ENCODE measurements around the gene COX4I1. TPM values are rescaled to one million over a fixed set of nuclear protein-coding genes. Genes with fewer than 3 reads are reported as not detected.

COX4I1 gene
- total and polyA plus RNA-seq, 9 of the 15 experiments (the other 6 are each of a cell fraction or from before 2014, with no cell fraction given) = 651 to 2,356 (median 1,032) TPM

GRCh38 chr16:85843471-85844168, 44.1 kb downstream of the COX4I1 start:
- FAIRE-seq (no peak), DNase-seq (ENCODE audit: extremely low read depth in 1 of 4, low spot score in 3 of 4) (no peak), ATAC-seq (no peak)
- H3K9ac ChIP-seq (ENCODE audit: insufficient read depth in 1 of 2, low read depth in 2 of 2, low read length in 2 of 2) = no peak overlapping the region
- H3K4me2 ChIP-seq (ENCODE audit: insufficient read depth, low read length) = no peak overlapping the region
- no peaks in the 10 kb centered on the region for H3K36me3 ChIP-seq (ENCODE audit: control insufficient read depth, insufficient read depth, low read length)
- intact Hi-C loops (cut with micrococcal nuclease) = no loop called here
- H2AFZ ChIP-seq (ENCODE audit: low read depth, low read length) = no peak overlapping the region
- H3K9me3 ChIP-seq (replicated peaks; ENCODE audit: control insufficient read depth, insufficient read depth, low read depth, low read length) = no peaks in the 10 kb centered on the region; the same call in 1 of the 2 replicates
- in situ Hi-C loops (cut with MboI) = no loop called here
- CTCF ChIA-PET (ENCODE audit: low intra/inter-chr PET ratio) = no interaction called here
- H3K4me1 ChIP-seq (replicated peaks in 1 of 2; ENCODE audit: control insufficient read depth in 2 of 2, insufficient read depth in 2 of 2, low read length in 2 of 2) = no peaks in the 10 kb centered on the region; a peak in 2 of 5 replicates
- 0% methylated on average over 9 of the region's 11 CpGs for WGBS (ENCODE audit: insufficient coverage, low coverage, missing lambda C conversion rate)
- no peaks in the 10 kb centered on the region; the same call in 1 of the 2 replicates for H4K20me1 ChIP-seq (replicated peaks; ENCODE audit: control insufficient read depth, insufficient read depth, low read length)
- H3K27me3 ChIP-seq (ENCODE audit: control insufficient read depth in 2 of 2, insufficient read depth in 2 of 2, low read length in 2 of 2) = peaks cover 63 to 91% of the 10 kb centered on the region in 2 experiments
- H3K4me3 ChIP-seq = no peak overlapping the region
- POLR2A ChIA-PET = no interaction called here
- BruUV-seq (replicated peaks) = no TSS peak
- no peak overlapping the region for H3K27ac ChIP-seq (ENCODE audit: extremely low read depth, low read depth, low read length)
- H3K79me2 ChIP-seq (ENCODE audit: control insufficient read depth, insufficient read depth, low read length) = no peaks in the 10 kb centered on the region
- H3K9me1 ChIP-seq (ENCODE audit: control insufficient read depth, insufficient read depth, low read length) = peaks cover 3% of the 10 kb centered on the region
- TF ChIP-seq ZNF512 (tag; IDR thresholded peaks at IDR 0.05) = peak; percentile 54; the same call in 1 of the 2 replicates
- no peak for TF ChIP-seq PCBP2 (IDR thresholded peaks at IDR 0.05; ENCODE audit: low read depth, low read length, poor library complexity, severe bottlenecking)

GRCh38 chr16:85844169-85844481, 44.6 kb downstream of the COX4I1 start:
- DNase-seq (ENCODE audit: extremely low read depth in 1 of 4, low spot score in 3 of 4) (no peak), FAIRE-seq (no peak)
- TF ChIP-seq BMI1 (IDR thresholded peaks at IDR 0.05; ENCODE audit: low read length) (no peak), JUNB (CRISPR knock-in tag; conservative IDR thresholded peaks at IDR 0.05) (no peak), PRPF4 (IDR thresholded peaks at IDR 0.05; ENCODE audit: insufficient read depth, low read depth, low read length, poor library complexity, severe bottlenecking) (no peak), LARP7 (IDR thresholded peaks at IDR 0.05) (no peak), MXI1 (IDR thresholded peaks at IDR 0.05; ENCODE audit: low read depth, low read length) (no peak), TOE1 (IDR thresholded peaks at IDR 0.05; ENCODE audit: borderline replicate concordance) (no peak), TOE1 (CRISPR knock-in tag; IDR thresholded peaks at IDR 0.05; ENCODE audit: borderline replicate concordance, low read depth) (no peak), POLR2B (IDR thresholded peaks at IDR 0.05; ENCODE audit: low read depth, partially characterized antibody) (no peak), CLOCK (CRISPR knock-in tag; IDR thresholded peaks at IDR 0.05; ENCODE audit: borderline replicate concordance) (no peak), NCOA4 (IDR thresholded peaks at IDR 0.05; ENCODE audit: partially characterized antibody) (no peak)

More at GRCh38 chr16:85844169-85844481, 44.6 kb downstream of the COX4I1 start:
- intact Hi-C loops (cut with micrococcal nuclease) (no loop called here), in situ Hi-C loops (cut with MboI) (no loop called here)
- H3K4me3 ChIP-seq = no peak overlapping the region
- no peak for ATAC-seq
- no peaks in the 10 kb centered on the region; the same call in 1 of the 2 replicates for H4K20me1 ChIP-seq (replicated peaks; ENCODE audit: control insufficient read depth, insufficient read depth, low read length)
- peaks cover 3% of the 10 kb centered on the region for H3K9me1 ChIP-seq (ENCODE audit: control insufficient read depth, insufficient read depth, low read length)
- no peaks in the 10 kb centered on the region; a peak in 2 of 5 replicates for H3K4me1 ChIP-seq (replicated peaks in 1 of 2; ENCODE audit: control insufficient read depth in 2 of 2, insufficient read depth in 2 of 2, low read length in 2 of 2)
- H3K4me2 ChIP-seq (ENCODE audit: insufficient read depth, low read length) = no peak overlapping the region
- no peak overlapping the region for H2AFZ ChIP-seq (ENCODE audit: low read depth, low read length)
- CTCF ChIA-PET (ENCODE audit: low intra/inter-chr PET ratio) = no interaction called here
- no TSS peak for BruUV-seq (replicated peaks)
- no peak overlapping the region for H3K27ac ChIP-seq (ENCODE audit: extremely low read depth, low read depth, low read length)
- H3K36me3 ChIP-seq (ENCODE audit: control insufficient read depth, insufficient read depth, low read length) = no peaks in the 10 kb centered on the region
- H3K27me3 ChIP-seq (ENCODE audit: control insufficient read depth in 2 of 2, insufficient read depth in 2 of 2, low read length in 2 of 2) = peaks cover 62 to 89% of the 10 kb centered on the region in 2 experiments
- no peaks in the 10 kb centered on the region; the same call in 1 of the 2 replicates for H3K9me3 ChIP-seq (replicated peaks; ENCODE audit: control insufficient read depth, insufficient read depth, low read depth, low read length)
- no peaks in the 10 kb centered on the region for H3K79me2 ChIP-seq (ENCODE audit: control insufficient read depth, insufficient read depth, low read length)
- no peak overlapping the region for H3K9ac ChIP-seq (ENCODE audit: insufficient read depth in 1 of 2, low read depth in 2 of 2, low read length in 2 of 2)
- POLR2A ChIA-PET = no interaction called here
